GM12872 (cell line): ENCODE measurements around the gene COL4A2.

Experiments used
- CTCF ChIP-seq: IDR thresholded peaks from 3 replicates; pipeline ENCODE4 v1.5.1; 2011; ENCODE audit warnings: low read depth, mild to moderate bottlenecking, low read length, moderate library complexity; ENCODE audit not compliant: insufficient read depth

COL4A2 gene

GRCh38 chr13:110347088-110347487 is 40.0 kb downstream of the COL4A2 start:
- TF ChIP-seq CTCF = no peak

- TF ChIP-seq CTCF = no peak
These were observed 40.6 kb downstream of the COL4A2 start for GRCh38 chr13:110347535-110348308.

GRCh38 chr13:110348309-110349105 is 41.4 kb downstream of the COL4A2 start:
- no peak for TF ChIP-seq CTCF

GRCh38 chr13:110349239-110349638 is 42.2 kb downstream of the COL4A2 start:
- TF ChIP-seq CTCF = no peak

- TF ChIP-seq CTCF = no peak
These were observed 43.0 kb downstream of the COL4A2 start for GRCh38 chr13:110350049-110350448.

- TF ChIP-seq CTCF = no peak
These were observed 43.4 kb downstream of the COL4A2 start for GRCh38 chr13:110350509-110350908.

- TF ChIP-seq CTCF = no peak
These were observed 44.7 kb downstream of the COL4A2 start for GRCh38 chr13:110351636-110352420.
